ENCODE data around the gene ZMIZ2. TPM values are rescaled to one million over a fixed set of nuclear protein-coding genes. Genes with fewer than 3 reads are reported as not detected.
"Not testable (repeated sequence)": the region's sequence is repeated elsewhere in the genome, so short reads cannot be mapped to it uniquely, and the experiment has no call there.

Gene ZMIZ2
- total RNA-seq, 1 donor from 2014 or later: 73.5 TPM

DNA sequence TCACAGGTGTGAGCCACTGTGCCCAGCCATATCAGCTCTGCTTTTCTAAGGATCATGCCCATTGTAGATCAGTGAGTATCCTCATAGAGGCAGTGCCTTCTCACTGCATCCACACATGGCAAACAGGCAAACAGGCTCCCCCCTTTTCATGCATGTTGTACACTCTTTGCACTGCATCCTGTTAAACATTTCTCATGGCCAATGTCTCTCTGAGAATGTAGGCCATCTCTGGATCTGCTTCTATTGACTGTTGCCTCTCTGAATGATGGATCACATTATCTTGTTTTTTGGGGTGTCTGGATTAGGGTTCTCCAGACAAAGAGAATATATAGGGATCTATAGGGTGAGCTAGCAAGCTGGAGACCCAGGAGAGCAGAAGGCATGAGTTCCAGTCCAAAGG lies 34.8 kb downstream of the ZMIZ2 start:
- Mint-ChIP-seq H3K4me3 (ENCODE audit: unreplicated experiment) (no peak overlapping the region), H3K4me1 (ENCODE audit: low read depth) (no peaks in the 10 kb centered on the region), H3K27ac (ENCODE audit: unreplicated experiment) (no peak overlapping the region), H3K9me3 (ENCODE audit: low read depth) (peaks cover 9% of the 10 kb centered on the region), H3K36me3 (ENCODE audit: low read depth) (peaks cover 3% of the 10 kb centered on the region), H3K27me3 (ENCODE audit: low read depth) (no peaks in the 10 kb centered on the region)
- TF ChIP-seq, protein P1, sequence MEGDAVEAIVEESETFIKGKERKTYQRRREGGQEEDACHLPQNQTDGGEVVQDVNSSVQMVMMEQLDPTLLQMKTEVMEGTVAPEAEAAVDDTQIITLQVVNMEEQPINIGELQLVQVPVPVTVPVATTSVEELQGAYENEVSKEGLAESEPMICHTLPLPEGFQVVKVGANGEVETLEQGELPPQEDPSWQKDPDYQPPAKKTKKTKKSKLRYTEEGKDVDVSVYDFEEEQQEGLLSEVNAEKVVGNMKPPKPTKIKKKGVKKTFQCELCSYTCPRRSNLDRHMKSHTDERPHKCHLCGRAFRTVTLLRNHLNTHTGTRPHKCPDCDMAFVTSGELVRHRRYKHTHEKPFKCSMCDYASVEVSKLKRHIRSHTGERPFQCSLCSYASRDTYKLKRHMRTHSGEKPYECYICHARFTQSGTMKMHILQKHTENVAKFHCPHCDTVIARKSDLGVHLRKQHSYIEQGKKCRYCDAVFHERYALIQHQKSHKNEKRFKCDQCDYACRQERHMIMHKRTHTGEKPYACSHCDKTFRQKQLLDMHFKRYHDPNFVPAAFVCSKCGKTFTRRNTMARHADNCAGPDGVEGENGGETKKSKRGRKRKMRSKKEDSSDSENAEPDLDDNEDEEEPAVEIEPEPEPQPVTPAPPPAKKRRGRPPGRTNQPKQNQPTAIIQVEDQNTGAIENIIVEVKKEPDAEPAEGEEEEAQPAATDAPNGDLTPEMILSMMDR (IDR thresholded peaks at IDR 0.05): no peak
- DNase-seq (ENCODE audit: low spot score): no peak

DNA sequence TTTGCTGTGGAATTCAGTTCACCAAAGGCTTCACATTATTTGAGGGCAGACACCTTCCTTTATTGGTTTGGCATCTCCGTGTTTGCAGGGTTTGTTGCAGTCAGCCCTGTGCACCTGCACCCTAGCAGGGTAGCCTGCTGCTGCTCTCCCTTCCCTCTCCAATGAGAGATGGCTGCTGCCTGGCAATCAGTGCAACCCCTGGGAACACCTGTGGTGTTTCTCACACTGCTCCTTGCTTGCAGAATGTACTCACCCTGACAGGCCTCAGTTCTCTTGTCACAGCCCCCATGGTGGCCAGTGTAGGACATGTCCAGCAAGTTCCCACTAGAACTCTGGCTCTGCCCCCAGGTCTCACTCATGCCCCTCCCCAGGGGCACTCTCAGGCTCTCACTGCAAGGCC lies 35.7 kb downstream of the ZMIZ2 start:
- no peak for DNase-seq (ENCODE audit: low spot score)
- H3K9me3 Mint-ChIP-seq (ENCODE audit: low read depth): peaks cover 9% of the 10 kb centered on the region
- peaks cover 3% of the 10 kb centered on the region for H3K36me3 Mint-ChIP-seq (ENCODE audit: low read depth)
- no peak overlapping the region for H3K4me3 Mint-ChIP-seq (ENCODE audit: unreplicated experiment)
- H3K27me3 Mint-ChIP-seq (ENCODE audit: low read depth): no peaks in the 10 kb centered on the region
- H3K27ac Mint-ChIP-seq (ENCODE audit: unreplicated experiment): no peak overlapping the region
- H3K4me1 Mint-ChIP-seq (ENCODE audit: low read depth): no peaks in the 10 kb centered on the region
- TF ChIP-seq, protein P1 (IDR thresholded peaks at IDR 0.05): no peak

- not testable (repeated sequence) for DNase-seq (ENCODE audit: low spot score); H3K27ac Mint-ChIP-seq (ENCODE audit: unreplicated experiment); H3K36me3 Mint-ChIP-seq (ENCODE audit: low read depth); H3K9me3 Mint-ChIP-seq (ENCODE audit: low read depth); H3K4me1 Mint-ChIP-seq (ENCODE audit: low read depth); H3K4me3 Mint-ChIP-seq (ENCODE audit: unreplicated experiment); H3K27me3 Mint-ChIP-seq (ENCODE audit: low read depth)
Observed at GRCh38 chr7:44785218-44785617, 36.6 kb downstream of the ZMIZ2 start.

DNA sequence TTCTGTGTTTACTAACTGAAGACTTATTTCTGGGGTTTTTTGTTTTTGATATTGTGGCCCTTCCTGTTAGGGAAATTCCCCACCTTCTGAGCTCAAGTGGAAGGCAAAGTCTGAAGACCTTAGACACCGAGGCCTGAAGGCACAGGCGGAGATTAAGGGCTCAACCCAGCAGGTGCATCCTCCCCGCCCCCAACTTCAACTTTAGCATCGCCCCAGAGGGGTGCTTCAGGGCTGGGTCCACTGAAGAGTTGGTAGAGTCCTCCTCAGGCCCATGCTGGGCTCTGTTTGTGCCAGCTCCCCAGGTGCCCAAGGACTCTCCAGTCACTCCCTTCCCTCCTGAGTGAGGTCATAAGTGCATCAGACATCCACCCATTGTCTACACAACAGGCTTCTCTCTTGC lies 38.4 kb downstream of the ZMIZ2 start:
- H3K27me3 Mint-ChIP-seq (ENCODE audit: low read depth): no peaks in the 10 kb centered on the region
- peaks cover 3% of the 10 kb centered on the region for H3K36me3 Mint-ChIP-seq (ENCODE audit: low read depth)
- TF ChIP-seq, protein P1 (IDR thresholded peaks at IDR 0.05): no peak
- peaks cover 11% of the 10 kb centered on the region for H3K4me1 Mint-ChIP-seq (ENCODE audit: low read depth)
- H3K4me3 Mint-ChIP-seq (ENCODE audit: unreplicated experiment): no peak overlapping the region
- peaks cover 9% of the 10 kb centered on the region for H3K9me3 Mint-ChIP-seq (ENCODE audit: low read depth)
- DNase-seq (ENCODE audit: low spot score): no peak
- no peak overlapping the region for H3K27ac Mint-ChIP-seq (ENCODE audit: unreplicated experiment)

- H3K27ac Mint-ChIP-seq (ENCODE audit: unreplicated experiment): no peak overlapping the region
- DNase-seq (ENCODE audit: low spot score): no peak
- TF ChIP-seq, protein P1 (IDR thresholded peaks at IDR 0.05): no peak
- H3K9me3 Mint-ChIP-seq (ENCODE audit: low read depth): peaks cover 9% of the 10 kb centered on the region
- peaks cover 11% of the 10 kb centered on the region for H3K4me1 Mint-ChIP-seq (ENCODE audit: low read depth)
- no peak overlapping the region for H3K4me3 Mint-ChIP-seq (ENCODE audit: unreplicated experiment)
- peaks cover 3% of the 10 kb centered on the region for H3K36me3 Mint-ChIP-seq (ENCODE audit: low read depth)
- H3K27me3 Mint-ChIP-seq (ENCODE audit: low read depth): no peaks in the 10 kb centered on the region
Observed at GRCh38 chr7:44787762-44788161, 39.1 kb downstream of the ZMIZ2 start.

- Mint-ChIP-seq H3K4me3 (ENCODE audit: unreplicated experiment) (no peak overlapping the region), H3K9me3 (ENCODE audit: low read depth) (no peaks in the 10 kb centered on the region), H3K27ac (ENCODE audit: unreplicated experiment) (no peak overlapping the region), H3K36me3 (ENCODE audit: low read depth) (no peaks in the 10 kb centered on the region), H3K27me3 (ENCODE audit: low read depth) (no peaks in the 10 kb centered on the region), H3K4me1 (ENCODE audit: low read depth) (peaks cover 21% of the 10 kb centered on the region)
- TF ChIP-seq, protein P1 (IDR thresholded peaks at IDR 0.05): no peak
- DNase-seq (ENCODE audit: low spot score): no peak
Observed at GRCh38 chr7:44789990-44790389, 41.3 kb downstream of the ZMIZ2 start.

Measured in chondrocyte (in vitro differentiated cells).